Globus pallidus (tissue), 1 donor: ENCODE results near the gene PGM1.

Source experiments
- DNase-seq: peaks from one replicate; pipeline ENCODE4 v3.0.0-alpha.2; 2015; ENCODE audit warnings: low spot score

The PGM1 gene

GRCh38 chr1:63633281-63633680 lies 40.1 kb downstream of the PGM1 start:
- DNase-seq: no peak

- DNase-seq: no peak
Measured at GRCh38 chr1:63634471-63634870, 41.3 kb downstream of the PGM1 start.

DNA sequence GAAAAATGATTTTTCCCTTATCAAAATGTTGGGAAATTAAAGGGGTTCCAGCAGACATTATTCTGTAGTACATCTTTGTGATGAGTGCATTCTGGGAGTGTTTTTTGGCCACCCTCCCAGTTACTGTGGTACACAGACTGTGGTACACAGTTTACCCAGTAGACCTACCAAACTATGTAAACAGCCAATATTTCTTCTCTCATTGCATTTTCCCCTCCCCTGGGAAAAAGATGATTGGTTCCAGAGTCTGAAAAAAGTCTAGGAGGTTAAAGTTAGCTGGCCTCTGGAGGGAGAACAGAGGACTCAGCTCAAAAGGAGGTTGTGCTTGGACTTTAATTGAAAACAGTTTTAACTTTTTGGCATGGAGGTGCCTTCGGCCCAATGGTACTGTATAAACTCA lies 42.5 kb downstream of the PGM1 start:
- DNase-seq: no peak

- no peak for DNase-seq
Measured at GRCh38 chr1:63636192-63637105, 43.2 kb downstream of the PGM1 start.

DNA sequence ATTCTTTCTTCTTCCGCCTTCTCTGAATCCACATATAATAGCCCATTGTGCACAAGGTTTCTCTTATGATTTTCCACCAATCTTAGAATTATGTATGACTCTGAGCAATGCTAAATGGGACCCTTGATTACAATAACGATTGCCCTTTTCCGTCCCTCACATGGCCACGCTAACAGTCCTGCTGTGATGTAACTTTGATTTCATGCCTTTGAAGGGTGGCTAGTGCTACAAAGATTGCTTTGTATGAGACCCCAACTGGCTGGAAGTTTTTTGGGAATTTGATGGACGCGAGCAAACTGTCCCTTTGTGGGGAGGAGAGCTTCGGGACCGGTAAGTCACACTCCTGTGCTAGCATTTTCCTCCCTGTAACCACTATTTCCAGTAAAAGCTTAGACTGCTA lies 45.3 kb downstream of the PGM1 start:
- DNase-seq: no peak

GRCh38 chr1:63638875-63639274 lies 45.7 kb downstream of the PGM1 start:
- no peak for DNase-seq

GRCh38 chr1:63640633-63641567 lies 47.7 kb downstream of the PGM1 start:
- DNase-seq: no peak

DNA sequence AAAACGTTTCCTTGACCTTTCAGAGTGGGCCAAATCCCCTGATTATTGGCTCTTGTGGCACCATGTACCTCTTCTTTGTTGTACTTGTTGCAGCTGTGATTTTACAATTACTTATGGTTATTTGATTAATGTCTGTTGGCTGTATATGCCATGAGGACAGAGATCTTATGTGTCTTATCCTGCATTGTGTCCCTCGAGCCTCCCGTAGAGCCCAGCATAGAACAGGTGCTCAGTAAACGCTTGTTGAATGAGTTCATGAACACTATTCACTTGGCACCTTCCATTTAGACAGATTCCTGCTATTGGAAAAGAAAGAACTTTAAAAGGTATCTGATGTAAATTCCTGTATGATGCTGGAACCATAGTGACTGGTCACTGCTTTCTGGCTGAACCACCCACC lies 48.4 kb downstream of the PGM1 start:
- DNase-seq: no peak

GRCh38 chr1:63642901-63643300 lies 49.7 kb downstream of the PGM1 start:
- no peak for DNase-seq

DNA sequence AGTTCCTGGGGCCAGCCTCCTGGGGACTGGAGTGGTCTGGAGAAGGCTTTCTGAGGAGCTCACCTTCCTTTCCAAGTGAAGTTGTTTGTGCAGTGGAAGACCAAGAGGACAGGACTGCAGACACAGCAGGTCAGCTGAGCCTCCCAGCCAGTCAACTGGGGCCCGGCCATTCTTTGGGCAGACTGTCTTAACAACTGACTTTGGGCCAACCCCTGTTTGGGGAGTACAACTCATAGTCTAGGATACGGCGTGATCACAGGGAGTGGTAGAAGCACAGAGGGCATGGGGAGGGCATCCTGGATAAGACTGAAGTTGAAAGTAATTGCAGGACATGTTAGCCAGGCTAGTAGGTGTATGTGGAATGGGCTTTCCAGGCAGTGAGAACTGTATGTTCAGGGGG lies 50.3 kb downstream of the PGM1 start:
- DNase-seq: no peak

DNA sequence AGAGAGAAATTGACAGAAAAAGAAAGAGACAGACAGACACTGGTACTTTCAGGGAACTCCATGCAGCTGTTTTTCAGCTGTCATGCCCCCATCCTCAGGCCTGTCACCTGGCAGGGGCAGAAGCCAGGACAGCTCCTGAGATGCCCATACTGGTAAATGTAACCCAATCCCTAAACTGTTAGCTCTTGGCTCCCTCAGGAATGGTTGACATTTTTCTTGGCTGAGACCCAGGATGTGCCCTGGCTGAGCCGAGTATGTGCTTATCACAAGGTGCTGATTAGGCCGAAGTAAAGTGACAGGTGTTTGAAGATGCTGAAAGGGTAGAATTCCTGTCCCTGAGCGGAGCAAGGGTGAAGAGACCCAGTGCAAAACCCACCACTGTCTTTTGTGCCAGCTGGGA lies 50.7 kb downstream of the PGM1 start:
- no peak for DNase-seq

DNA sequence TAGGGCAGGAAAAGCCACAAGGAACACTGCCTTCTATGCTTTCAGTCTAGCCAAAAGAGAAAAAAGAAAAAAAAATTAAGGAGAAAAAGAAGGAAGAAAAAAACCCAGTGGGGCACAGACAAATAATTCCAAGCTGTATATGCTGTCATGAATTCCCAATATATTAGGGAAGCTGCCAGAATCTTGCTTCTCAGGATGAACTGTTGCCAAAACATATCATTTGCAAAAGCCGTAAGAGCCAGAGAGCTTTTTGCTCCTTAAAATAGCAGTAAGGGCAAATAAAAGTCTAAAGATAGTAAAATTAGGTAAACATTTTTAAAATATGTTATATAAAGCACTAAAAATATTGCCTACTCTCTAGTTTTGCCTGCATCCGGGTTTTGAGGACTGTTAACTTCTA lies 52.1 kb downstream of the PGM1 start:
- no peak for DNase-seq

- no peak for DNase-seq
Measured at GRCh38 chr1:63648689-63649088, 55.5 kb downstream of the PGM1 start.

DNA sequence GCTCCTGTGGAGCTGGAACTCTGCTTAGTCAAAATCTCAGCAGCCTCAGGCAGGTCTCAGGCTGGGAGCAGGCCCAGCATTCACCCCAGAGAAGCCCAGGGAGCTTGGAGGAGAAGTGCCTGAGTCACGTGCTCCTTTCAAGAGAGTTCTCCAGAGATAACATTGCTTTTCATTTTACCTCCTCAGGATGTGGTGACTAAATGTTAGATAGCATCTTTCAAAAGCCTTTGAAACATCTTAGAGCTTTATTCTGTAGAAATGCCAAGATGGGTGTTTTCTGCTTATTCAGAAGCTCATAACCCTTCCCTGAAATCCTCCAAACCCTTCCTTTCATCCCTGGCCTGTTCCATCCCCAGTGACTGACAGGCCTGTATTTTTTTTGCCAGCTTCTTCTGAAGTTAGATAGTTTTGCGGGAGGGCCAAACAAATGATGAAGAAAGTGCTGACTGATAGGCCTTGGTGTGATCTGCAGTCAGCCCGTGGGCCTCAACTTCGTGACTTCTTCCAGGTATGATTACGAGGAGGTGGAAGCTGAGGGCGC lies 58.0 kb downstream of the PGM1 start:
- no peak for DNase-seq

DNA sequence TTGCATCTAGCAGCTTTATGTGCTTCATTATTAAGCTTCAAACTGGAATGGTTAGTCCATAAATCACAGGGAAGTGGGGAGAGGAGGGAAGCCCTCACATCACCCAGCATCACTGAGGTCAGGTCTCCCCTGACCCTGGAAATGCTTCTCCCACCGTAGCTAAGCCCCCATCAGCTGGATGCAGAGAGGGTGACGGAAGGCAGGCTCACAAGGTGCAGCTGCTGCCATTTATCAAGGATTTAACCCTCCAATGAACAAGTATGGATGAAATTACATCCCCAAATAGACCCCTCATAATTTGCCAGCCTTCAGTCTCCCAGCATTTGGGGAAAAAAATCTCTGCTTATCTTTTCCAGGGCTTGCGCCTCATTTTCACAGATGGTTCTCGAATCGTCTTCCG lies 60.8 kb downstream of the PGM1 start:
- DNase-seq: no peak

DNA sequence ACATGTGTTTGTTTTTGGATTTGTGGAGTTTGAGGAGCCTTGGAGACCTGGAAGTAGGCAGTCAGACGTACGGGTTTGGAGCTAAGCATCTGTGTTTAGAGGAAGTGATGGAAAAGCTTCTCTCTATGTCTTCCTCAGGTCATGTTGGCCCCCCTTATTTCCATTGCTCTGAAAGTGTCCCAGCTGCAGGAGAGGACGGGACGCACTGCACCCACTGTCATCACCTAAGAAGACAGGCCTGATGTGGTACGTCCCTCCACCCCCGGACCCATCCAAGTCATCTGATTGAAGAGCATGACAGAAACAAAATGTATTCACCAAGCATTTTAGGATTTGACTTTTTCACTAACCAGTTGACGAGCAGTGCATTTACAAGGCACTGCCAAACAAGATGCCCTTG lies 66.2 kb downstream of the PGM1 start:
- no peak for DNase-seq

GRCh38 chr1:63662056-63662836 lies 69.0 kb downstream of the PGM1 start:
- no peak for DNase-seq

- no peak for DNase-seq
Measured at GRCh38 chr1:63662841-63663240, 69.6 kb downstream of the PGM1 start.

- DNase-seq: no peak
Measured at GRCh38 chr1:63663301-63663700, 70.1 kb downstream of the PGM1 start.

DNA sequence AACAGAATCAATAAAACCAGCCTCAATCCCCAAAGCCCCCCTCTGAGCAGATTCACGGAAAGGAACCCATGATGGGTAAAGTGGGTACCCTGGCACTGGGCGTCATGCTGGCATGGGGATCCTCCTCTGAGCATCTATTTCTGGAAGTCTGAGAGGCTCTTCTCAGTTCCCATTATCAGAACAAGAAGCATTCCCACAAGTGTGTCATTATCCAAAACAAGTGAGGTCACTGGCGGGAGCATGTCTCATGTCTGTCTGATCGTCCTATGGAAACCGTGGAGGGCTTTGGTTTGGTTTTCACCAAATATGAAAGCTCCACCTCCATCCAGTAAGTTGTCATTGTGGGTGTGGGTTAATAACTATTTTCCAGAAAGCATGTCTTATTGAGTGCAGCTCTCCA lies 70.7 kb downstream of the PGM1 start:
- no peak for DNase-seq

- DNase-seq: no peak
Measured at GRCh38 chr1:63664742-63665141, 71.5 kb downstream of the PGM1 start.

DNA sequence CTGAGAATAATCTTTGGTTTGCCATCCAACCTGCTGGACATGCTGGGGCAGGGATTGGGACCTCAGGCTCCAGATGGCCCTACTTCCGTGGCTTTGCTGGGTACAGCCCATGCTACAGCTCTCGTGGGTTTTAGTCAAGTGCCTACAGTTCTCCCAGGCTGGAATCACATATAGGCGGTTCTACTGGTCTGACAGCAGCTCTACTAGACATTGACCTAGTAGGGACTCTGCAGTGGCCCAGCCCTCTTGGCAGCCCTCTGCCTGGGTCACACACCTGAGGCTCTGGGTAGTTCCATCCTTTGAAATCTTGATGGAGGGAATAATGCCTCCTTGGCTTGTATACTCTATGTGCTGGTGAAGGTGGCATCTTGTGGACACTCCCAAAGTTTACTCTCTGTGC lies 72.2 kb downstream of the PGM1 start:
- DNase-seq: no peak
